ENCODE data around the gene NUP210L. TPM values are rescaled to one million over a fixed set of nuclear protein-coding genes. Genes with fewer than 3 reads are reported as not detected.

Gene NUP210L
- total RNA-seq (0.18 TPM in 1 of 2 replicates, not detected in the other), polyA plus RNA-seq (not detected in 2 replicates)

- H3K27ac ChIP-seq = peak within 1 kb of the TSS; percentile 81
- H3K4me1 ChIP-seq (ENCODE audit: low read depth) = no peaks in the 10 kb centered on the region
- H3K9me3 ChIP-seq (ENCODE audit: low read depth) = no peaks in the 10 kb centered on the region
- no peak for TF ChIP-seq CTCF (IDR thresholded peaks at IDR 0.05; ENCODE audit: low read depth, low read length)
- H3K4me3 ChIP-seq = no peak within 1 kb of the TSS
- no peaks in the 10 kb centered on the region for H3K27me3 ChIP-seq
- peaks cover 7% of the 10 kb centered on the region for H3K36me3 ChIP-seq
- peak in 1 of 2 donors; percentile 80 for DNase-seq (ENCODE audit: low read depth in 1 of 2, low spot score in 1 of 2)
These were observed at the start of gene NUP210L for GRCh38 chr1:154154534-154155191. Gene NUP210L, minus strand, starts transcription at chr1:154155073.

- Histone ChIP-seq H3K4me1 (ENCODE audit: low read depth) (peaks cover 3% of the 10 kb centered on the region), H3K27ac (no peak overlapping the region), H3K9me3 (ENCODE audit: low read depth) (no peaks in the 10 kb centered on the region), H3K36me3 (no peaks in the 10 kb centered on the region), H3K27me3 (no peaks in the 10 kb centered on the region), H3K4me3 (no peak overlapping the region)
- no peak for TF ChIP-seq CTCF (IDR thresholded peaks at IDR 0.05; ENCODE audit: low read depth, low read length)
- no peak for DNase-seq (ENCODE audit: low read depth in 1 of 2, low spot score in 1 of 2)
These were observed 44.6 kb upstream of the NUP210L start for GRCh38 chr1:154199563-154199879.

- no peak overlapping the region for H3K4me3 ChIP-seq
- H3K4me1 ChIP-seq (ENCODE audit: low read depth) = peaks cover 3% of the 10 kb centered on the region
- TF ChIP-seq CTCF (IDR thresholded peaks at IDR 0.05; ENCODE audit: low read depth, low read length) = peak; percentile 56
- peak; percentile 70 to 75 for DNase-seq (ENCODE audit: low read depth in 1 of 2, low spot score in 1 of 2)
- no peaks in the 10 kb centered on the region for H3K27me3 ChIP-seq
- H3K27ac ChIP-seq = no peak overlapping the region
- no peaks in the 10 kb centered on the region for H3K9me3 ChIP-seq (ENCODE audit: low read depth)
- H3K36me3 ChIP-seq = no peaks in the 10 kb centered on the region
These were observed 44.1 kb upstream of the NUP210L start for GRCh38 chr1:154198756-154199562.

- Histone ChIP-seq H3K4me3 (no peak overlapping the region), H3K27me3 (no peaks in the 10 kb centered on the region), H3K9me3 (ENCODE audit: low read depth) (no peaks in the 10 kb centered on the region), H3K4me1 (ENCODE audit: low read depth) (no peaks in the 10 kb centered on the region), H3K36me3 (no peaks in the 10 kb centered on the region), H3K27ac (no peak overlapping the region)
- no peak for TF ChIP-seq CTCF (IDR thresholded peaks at IDR 0.05; ENCODE audit: low read depth, low read length)
- DNase-seq (ENCODE audit: low read depth in 1 of 2, low spot score in 1 of 2) = peak in 1 of 2 donors; percentile 26
These were observed 38.9 kb upstream of the NUP210L start for GRCh38 chr1:154193821-154194220.

- no peaks in the 10 kb centered on the region for H3K9me3 ChIP-seq (ENCODE audit: low read depth)
- no peak for TF ChIP-seq CTCF (IDR thresholded peaks at IDR 0.05; ENCODE audit: low read depth, low read length)
- H3K27me3 ChIP-seq = no peaks in the 10 kb centered on the region
- no peak for DNase-seq (ENCODE audit: low read depth in 1 of 2, low spot score in 1 of 2)
- H3K36me3 ChIP-seq = no peaks in the 10 kb centered on the region
- H3K4me3 ChIP-seq = no peak overlapping the region
- no peak overlapping the region for H3K27ac ChIP-seq
- no peaks in the 10 kb centered on the region for H3K4me1 ChIP-seq (ENCODE audit: low read depth)
These were observed 37.6 kb upstream of the NUP210L start for GRCh38 chr1:154192476-154192875.

Measured in cardiac muscle cell (in vitro differentiated cells and primary cell).